Measurements from ENCODE around the gene RBM20.

GRCh38 chr10:110811791-110812581 lies 167.8 kb downstream of the RBM20 start:
- TF ChIP-seq EZH2 (IDR thresholded peaks at IDR 0.05): no peak
- no peak for TF ChIP-seq CTCF (IDR thresholded peaks at IDR 0.05)

All from neural progenitor cell (in vitro differentiated cells).